ENCODE measurements around the gene RCBTB2.

DNA sequence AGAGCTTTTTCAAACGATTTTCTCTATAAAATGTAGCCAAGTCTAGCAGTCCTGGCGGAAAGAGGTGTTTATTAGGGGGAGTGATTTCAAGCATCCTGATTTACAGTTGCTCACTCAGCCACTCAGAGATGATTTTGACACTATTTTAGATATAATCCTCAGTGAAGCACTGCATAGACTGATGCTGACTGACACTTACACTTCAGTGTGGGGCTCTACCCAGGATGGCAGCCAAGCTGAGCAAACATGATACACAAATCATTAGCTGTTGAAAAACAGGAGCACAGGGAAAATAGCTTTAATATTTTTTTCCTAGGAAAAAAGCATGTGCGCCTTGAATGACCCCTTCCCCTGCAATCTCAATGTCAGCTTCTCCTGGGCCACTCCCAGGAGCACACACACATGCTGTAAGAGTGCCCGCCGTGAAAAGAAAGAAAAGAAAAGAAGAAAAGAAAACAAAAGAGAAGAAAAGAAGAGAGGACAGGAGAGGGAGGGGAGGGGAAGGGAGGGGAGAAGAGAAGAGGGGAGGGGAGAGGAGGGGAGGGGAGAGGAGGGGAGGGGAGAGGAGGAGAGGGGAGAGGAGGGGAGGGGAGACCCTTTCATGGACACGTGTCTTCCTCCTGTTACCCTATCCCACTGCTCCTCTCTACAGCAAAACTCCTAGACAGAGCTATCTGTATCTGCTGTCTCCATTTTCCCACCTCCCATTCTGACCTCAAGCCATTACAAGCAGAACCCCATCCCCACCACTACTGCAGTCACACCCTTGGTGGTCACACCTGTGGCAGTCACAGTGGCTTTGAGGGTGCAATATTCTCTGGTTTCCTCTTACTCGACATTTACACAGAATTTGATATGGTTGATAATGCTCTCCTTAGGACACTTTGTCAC, 36.4 kb downstream of the RCBTB2 start:
- TF ChIP-seq, protein P1, sequence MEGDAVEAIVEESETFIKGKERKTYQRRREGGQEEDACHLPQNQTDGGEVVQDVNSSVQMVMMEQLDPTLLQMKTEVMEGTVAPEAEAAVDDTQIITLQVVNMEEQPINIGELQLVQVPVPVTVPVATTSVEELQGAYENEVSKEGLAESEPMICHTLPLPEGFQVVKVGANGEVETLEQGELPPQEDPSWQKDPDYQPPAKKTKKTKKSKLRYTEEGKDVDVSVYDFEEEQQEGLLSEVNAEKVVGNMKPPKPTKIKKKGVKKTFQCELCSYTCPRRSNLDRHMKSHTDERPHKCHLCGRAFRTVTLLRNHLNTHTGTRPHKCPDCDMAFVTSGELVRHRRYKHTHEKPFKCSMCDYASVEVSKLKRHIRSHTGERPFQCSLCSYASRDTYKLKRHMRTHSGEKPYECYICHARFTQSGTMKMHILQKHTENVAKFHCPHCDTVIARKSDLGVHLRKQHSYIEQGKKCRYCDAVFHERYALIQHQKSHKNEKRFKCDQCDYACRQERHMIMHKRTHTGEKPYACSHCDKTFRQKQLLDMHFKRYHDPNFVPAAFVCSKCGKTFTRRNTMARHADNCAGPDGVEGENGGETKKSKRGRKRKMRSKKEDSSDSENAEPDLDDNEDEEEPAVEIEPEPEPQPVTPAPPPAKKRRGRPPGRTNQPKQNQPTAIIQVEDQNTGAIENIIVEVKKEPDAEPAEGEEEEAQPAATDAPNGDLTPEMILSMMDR (IDR thresholded peaks at IDR 0.05) = no peak
- TF ChIP-seq POLR2A (IDR thresholded peaks at IDR 0.05) = no peak
